Panc1 (cell line): ENCODE results near the gene B4GALT3. TPM values are rescaled to one million over a fixed set of nuclear protein-coding genes. Genes with fewer than 3 reads are reported as not detected.

Source experiments
- ATAC-seq: fragments of 200-7000 bp; cut with Tn5 transposase; 2 replicates; pipeline ENCODE4 v1.9.1; 2020; ENCODE audit warnings: mild to moderate bottlenecking, moderate library complexity
- Bru-seq: library from RNA; stranded (reverse); fragments of 400-500 nt; gene quantifications from one replicate; lab custom pipeline; 2021; lab: Mats Ljungman, UMichigan
- BruChase-seq, 2 experiments: library from RNA; stranded (reverse); fragments of 400-500 nt; gene quantifications; one replicate each; lab custom pipeline; 2021; lab: Mats Ljungman, UMichigan
- BruUV-seq: library from RNA; stranded (reverse); fragments of 400-500 nt; replicated peaks from 2 replicates; lab custom pipeline; 2021; lab: Mats Ljungman, UMichigan
- CTCF ChIA-PET: fragments of 300-600 bp; sonication (Branson Sonifier 250); formaldehyde crosslinking; loops from one replicate; lab custom pipeline; 2022; ENCODE audit warnings: antibody characterized with exemption; lab: Charles Lee
- POLR2A ChIA-PET: fragments of 300-600 bp; sonication (Branson Sonifier 250); formaldehyde crosslinking; loops from one replicate; lab custom pipeline; 2022; ENCODE audit warnings: antibody characterized with exemption; lab: Charles Lee
- DNase-seq: peaks from one replicate; pipeline ENCODE4 v3.0.0-alpha.2; 2010; ENCODE audit warnings: low read depth, low spot score
- H3K27ac ChIP-seq: 2 replicates; pipeline ENCODE4 v1.5.1; 2011; ENCODE audit warnings: mild to moderate bottlenecking, low read length, inconsistent platforms
- H3K27me3 ChIP-seq: fragments of 200-500 bp; sonication (Bioruptor generic); 2 replicates; pipeline ENCODE4 v1.6.0; 2014; ENCODE audit warnings: low read length, inconsistent platforms; ENCODE audit not compliant: control insufficient read depth, insufficient read depth
- H3K36me3 ChIP-seq: fragments of 200-500 bp; sonication (Bioruptor generic); 2 replicates; pipeline ENCODE4 v1.5.1; 2014; ENCODE audit warnings: inconsistent platforms, mild to moderate bottlenecking, low read length, moderate library complexity; ENCODE audit not compliant: control insufficient read depth, insufficient read depth
- H3K4me1 ChIP-seq: 2 replicates; pipeline ENCODE4 v1.5.1; 2011; ENCODE audit warnings: inconsistent platforms, mild to moderate bottlenecking, low read length, moderate library complexity; ENCODE audit not compliant: control insufficient read depth, insufficient read depth
- H3K4me3 ChIP-seq, 2 experiments: 2 replicates each; pipeline ENCODE4 v1.5.1; 2011 to 2012; ENCODE audit warnings: low read depth in 2 of 2, low read length in 2 of 2, mild to moderate bottlenecking in 2 of 2, inconsistent platforms in 1 of 2, moderate library complexity in 1 of 2
- H3K9me3 ChIP-seq: fragments of 200-500 bp; sonication (Bioruptor generic); 2 replicates; pipeline ENCODE4 v1.5.1; 2014; ENCODE audit warnings: low read depth, mild to moderate bottlenecking, inconsistent platforms, low read length, moderate library complexity; ENCODE audit not compliant: control insufficient read depth, insufficient read depth
- POLR2AphosphoS5 ChIP-seq: IDR thresholded peaks from 2 replicates; pipeline ENCODE4 v1.6.1; 2012; ENCODE audit warnings: mild to moderate bottlenecking, low read depth, low read length, moderate library complexity
- SIN3A ChIP-seq: IDR thresholded peaks from 2 replicates; pipeline ENCODE4 v1.6.1; 2012; ENCODE audit warnings: low read depth, mild to moderate bottlenecking, low read length, moderate library complexity, borderline replicate concordance; ENCODE audit not compliant: insufficient read depth
- TCF7L2 ChIP-seq: IDR thresholded peaks from 2 replicates; pipeline ENCODE4 v1.6.1; 2011; ENCODE audit warnings: mild to moderate bottlenecking, low read depth, low read length, inconsistent platforms
- in situ Hi-C: cut with HindIII; loops from 2 replicates; pipeline ENCODE4 v1.10.0; 2016; ENCODE audit warnings: low sequenced_read_pairs, low pct_unique_long_range_greater_than_20kb
- intact Hi-C: fragments of 100-400 bp; cut with micrococcal nuclease; formaldehyde crosslinking; loops from one replicate; pipeline ENCODE4 v1.10.0; 2022; ENCODE audit not compliant: unreplicated experiment
- long read RNA-seq: library from polyadenylated mRNA; unstranded; transcript quantifications from one replicate; pipeline ENCODE4 v2.0.0, GENCODE V29; 2021; ENCODE audit not compliant: unreplicated experiment
- polyA plus RNA-seq: library from polyadenylated mRNA; unstranded; fragments of >200 nt; gene quantifications from one replicate; pipeline ENCODE4 v1.2.1, GENCODE V29; 2012; ENCODE audit warnings: missing spikeins; ENCODE audit not compliant: insufficient read length
- total RNA-seq: library from RNA; stranded (reverse); gene quantifications from one replicate; pipeline ENCODE4 v1.2.1, GENCODE V29; 2021; ENCODE audit not compliant: unreplicated experiment
- TF ChIP-seq, protein P1 (sequence below): fragments of 450-650 bp; IDR thresholded peaks from 2 replicates; pipeline ENCODE4 v1.5.1; 2017; ENCODE audit warnings: mild to moderate bottlenecking
- TF ChIP-seq, protein P2 (sequence below), 2 experiments: IDR thresholded peaks; 2 replicates each; pipeline ENCODE4 v1.6.1; 2011 to 2012; ENCODE audit warnings: low read depth in 2 of 2, control low read depth in 1 of 2, low read length in 1 of 2, mild to moderate bottlenecking in 1 of 2, moderate library complexity in 1 of 2; ENCODE audit not compliant: insufficient read depth in 1 of 2

Gene B4GALT3
- total RNA-seq (28.6 TPM), Bru-seq, nascent RNA (percentile 78 among the genes with signal in this experiment), BruChase-seq, experiment 1, labeled RNA remaining after a 2-hour chase (percentile 86 among the genes with signal in this experiment), BruChase-seq, experiment 2, labeled RNA remaining after a 6-hour chase (percentile 87 among the genes with signal in this experiment)
- polyA plus RNA-seq, result 23.1 TPM
- long read RNA-seq, transcript B4GALT3-213 (8 exons, 2,414 nt), result minor isoform, 5 of 55 reads
- long read RNA-seq, transcript B4GALT3-201 (8 exons, 1,911 nt), result major isoform, 18 of 55 reads
- long read RNA-seq, partial matches to known transcripts, result 13 of 55 reads
- long read RNA-seq, other reads (novel, unspliced or antisense), result 13 of 55 reads

DNA sequence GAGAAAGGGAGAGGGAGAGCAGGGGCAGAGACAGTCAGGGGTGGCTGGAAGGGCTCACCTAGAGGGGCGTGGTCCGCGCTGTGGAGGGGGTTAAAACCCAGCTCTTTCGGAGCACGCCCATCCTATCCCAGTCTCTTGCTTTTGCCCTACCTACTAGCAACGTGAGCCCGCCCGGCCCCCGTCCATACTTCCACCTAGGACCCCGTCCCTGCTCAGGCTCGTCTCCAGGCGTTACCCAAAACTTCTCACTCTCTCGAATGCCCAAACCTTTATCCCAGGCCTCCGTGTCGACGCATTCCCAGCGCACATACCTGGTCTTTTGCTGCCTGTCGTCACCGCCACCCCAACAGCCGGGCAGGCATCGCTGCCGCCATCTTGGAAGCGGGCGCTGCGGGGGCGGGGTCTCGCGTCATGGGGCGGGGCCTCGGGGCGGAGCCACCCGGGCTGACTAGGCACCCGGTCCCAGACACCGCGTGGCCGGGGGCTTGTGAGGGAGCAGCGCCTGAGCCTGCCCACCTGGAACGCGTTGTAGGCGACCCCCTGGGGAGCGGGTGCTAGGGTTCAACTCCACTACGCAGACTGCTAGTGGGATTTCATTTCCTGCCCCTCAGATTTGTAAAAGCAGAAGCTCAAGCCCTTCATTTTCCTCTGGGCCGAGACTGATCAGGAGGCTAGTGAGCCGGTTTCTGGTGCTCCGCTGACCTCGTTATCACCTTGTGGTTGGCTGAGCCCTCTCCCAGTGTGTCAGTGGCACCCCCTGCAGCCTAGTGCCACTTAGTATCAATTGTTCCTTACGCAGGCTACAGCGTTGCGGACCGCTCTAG, at the start of gene B4GALT3:
B4GALT3 (minus strand) TSS at position 396 of the 824 bp plus-strand sequence. CDS start 1,447 bp downstream, outside the sequence.
- BruUV-seq, result TSS peak; percentile 82
- Histone ChIP-seq H3K4me1 (peaks cover 10% of the 10 kb centered on the region), H3K27ac (peak within 1 kb of the TSS; percentile 93), H3K9me3 (no peaks in the 10 kb centered on the region), H3K27me3 (no peaks in the 10 kb centered on the region), H3K4me3 (peak within 1 kb of the TSS; percentile 82 to 90), H3K36me3 (peaks cover 21% of the 10 kb centered on the region)
- no peak for DNase-seq
- in situ Hi-C loops, result no loop called here
- intact Hi-C loops, result no loop called here
- ATAC-seq, result peak; percentile 98
- POLR2A ChIA-PET, result interaction anchor here (0.5 to 2.0 kb wide), 2 partner anchors 23 to 48 kb away, joined by 5 to 8 read pairs; partner anchors contain the start of gene UFC1
- CTCF ChIA-PET, result interaction anchor here (1.5 kb wide), 1 partner anchor 11 kb away, joined by 3 read pairs; the partner anchor contains the start of gene PPOX
- peak; percentile 94 for TF ChIP-seq POLR2AphosphoS5
- TF ChIP-seq SIN3A, result peak; percentile 59; the same call in 1 of the 2 replicates
- TF ChIP-seq, protein P1, sequence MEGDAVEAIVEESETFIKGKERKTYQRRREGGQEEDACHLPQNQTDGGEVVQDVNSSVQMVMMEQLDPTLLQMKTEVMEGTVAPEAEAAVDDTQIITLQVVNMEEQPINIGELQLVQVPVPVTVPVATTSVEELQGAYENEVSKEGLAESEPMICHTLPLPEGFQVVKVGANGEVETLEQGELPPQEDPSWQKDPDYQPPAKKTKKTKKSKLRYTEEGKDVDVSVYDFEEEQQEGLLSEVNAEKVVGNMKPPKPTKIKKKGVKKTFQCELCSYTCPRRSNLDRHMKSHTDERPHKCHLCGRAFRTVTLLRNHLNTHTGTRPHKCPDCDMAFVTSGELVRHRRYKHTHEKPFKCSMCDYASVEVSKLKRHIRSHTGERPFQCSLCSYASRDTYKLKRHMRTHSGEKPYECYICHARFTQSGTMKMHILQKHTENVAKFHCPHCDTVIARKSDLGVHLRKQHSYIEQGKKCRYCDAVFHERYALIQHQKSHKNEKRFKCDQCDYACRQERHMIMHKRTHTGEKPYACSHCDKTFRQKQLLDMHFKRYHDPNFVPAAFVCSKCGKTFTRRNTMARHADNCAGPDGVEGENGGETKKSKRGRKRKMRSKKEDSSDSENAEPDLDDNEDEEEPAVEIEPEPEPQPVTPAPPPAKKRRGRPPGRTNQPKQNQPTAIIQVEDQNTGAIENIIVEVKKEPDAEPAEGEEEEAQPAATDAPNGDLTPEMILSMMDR, result no peak

DNA sequence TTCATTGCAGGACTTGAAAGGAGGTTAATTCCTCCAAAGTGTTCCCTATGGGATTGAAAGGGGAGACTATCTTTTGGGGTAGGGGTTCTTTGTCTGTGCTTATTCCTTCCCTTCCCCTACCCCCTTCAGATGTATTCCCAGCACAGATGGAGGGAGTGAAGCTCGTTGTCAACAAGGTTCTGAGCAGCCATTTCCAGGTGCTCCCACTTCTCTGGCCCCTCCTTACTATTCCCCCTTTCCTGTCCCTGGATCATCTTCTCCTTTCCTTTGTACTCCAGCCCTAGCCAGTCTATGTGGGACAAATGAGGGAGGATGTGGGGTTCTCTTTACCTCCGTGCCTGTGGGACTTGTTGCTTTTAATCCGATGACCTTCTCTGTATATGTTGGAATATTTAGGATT, 49.5 kb upstream of the B4GALT3 start:
- no TSS peak for BruUV-seq
- peaks cover 2% of the 10 kb centered on the region; the same call in 1 of the 2 replicates for H3K36me3 ChIP-seq
- H3K27ac ChIP-seq, result peak overlapping the region; percentile 90
- H3K9me3 ChIP-seq, result no peaks in the 10 kb centered on the region
- intact Hi-C loops (loop anchor here (5.0 kb wide), 2 partner anchors 66 to 146 kb away; no protein-coding TSS in a partner anchor), in situ Hi-C loops (no loop called here)
- ChIA-PET CTCF (interaction anchor here (0.5 to 2.5 kb wide), 5 partner anchors 12 to 157 kb away, joined by 4 to 30 read pairs (median 5); partner anchors contain the start of gene NR1I3), POLR2A (no interaction called here)
- no peaks in the 10 kb centered on the region for H3K27me3 ChIP-seq
- H3K4me1 ChIP-seq, result peaks cover 19% of the 10 kb centered on the region
- DNase-seq (no peak), ATAC-seq (no peak)
- H3K4me3 ChIP-seq, result peak overlapping the region; percentile 82 to 86
- TF ChIP-seq SIN3A (no peak), POLR2AphosphoS5 (no peak), TCF7L2 (no peak)
- TF ChIP-seq, protein P1, result no peak
- TF ChIP-seq, protein P2, sequence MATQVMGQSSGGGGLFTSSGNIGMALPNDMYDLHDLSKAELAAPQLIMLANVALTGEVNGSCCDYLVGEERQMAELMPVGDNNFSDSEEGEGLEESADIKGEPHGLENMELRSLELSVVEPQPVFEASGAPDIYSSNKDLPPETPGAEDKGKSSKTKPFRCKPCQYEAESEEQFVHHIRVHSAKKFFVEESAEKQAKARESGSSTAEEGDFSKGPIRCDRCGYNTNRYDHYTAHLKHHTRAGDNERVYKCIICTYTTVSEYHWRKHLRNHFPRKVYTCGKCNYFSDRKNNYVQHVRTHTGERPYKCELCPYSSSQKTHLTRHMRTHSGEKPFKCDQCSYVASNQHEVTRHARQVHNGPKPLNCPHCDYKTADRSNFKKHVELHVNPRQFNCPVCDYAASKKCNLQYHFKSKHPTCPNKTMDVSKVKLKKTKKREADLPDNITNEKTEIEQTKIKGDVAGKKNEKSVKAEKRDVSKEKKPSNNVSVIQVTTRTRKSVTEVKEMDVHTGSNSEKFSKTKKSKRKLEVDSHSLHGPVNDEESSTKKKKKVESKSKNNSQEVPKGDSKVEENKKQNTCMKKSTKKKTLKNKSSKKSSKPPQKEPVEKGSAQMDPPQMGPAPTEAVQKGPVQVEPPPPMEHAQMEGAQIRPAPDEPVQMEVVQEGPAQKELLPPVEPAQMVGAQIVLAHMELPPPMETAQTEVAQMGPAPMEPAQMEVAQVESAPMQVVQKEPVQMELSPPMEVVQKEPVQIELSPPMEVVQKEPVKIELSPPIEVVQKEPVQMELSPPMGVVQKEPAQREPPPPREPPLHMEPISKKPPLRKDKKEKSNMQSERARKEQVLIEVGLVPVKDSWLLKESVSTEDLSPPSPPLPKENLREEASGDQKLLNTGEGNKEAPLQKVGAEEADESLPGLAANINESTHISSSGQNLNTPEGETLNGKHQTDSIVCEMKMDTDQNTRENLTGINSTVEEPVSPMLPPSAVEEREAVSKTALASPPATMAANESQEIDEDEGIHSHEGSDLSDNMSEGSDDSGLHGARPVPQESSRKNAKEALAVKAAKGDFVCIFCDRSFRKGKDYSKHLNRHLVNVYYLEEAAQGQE (IDR thresholded peaks at IDR 0.05; ENCODE audit: insufficient read depth in 1 of 2, low read depth in 2 of 2, low read length in 1 of 2), result no peak
